ENCODE data around the gene SHC3. TPM values are rescaled to one million over a fixed set of nuclear protein-coding genes. Genes with fewer than 3 reads are reported as not detected.

The SHC3 gene
- total RNA-seq, 4 donors from 2014 or later, result 0.51 to 3.5 (median 2.5) TPM

DNA sequence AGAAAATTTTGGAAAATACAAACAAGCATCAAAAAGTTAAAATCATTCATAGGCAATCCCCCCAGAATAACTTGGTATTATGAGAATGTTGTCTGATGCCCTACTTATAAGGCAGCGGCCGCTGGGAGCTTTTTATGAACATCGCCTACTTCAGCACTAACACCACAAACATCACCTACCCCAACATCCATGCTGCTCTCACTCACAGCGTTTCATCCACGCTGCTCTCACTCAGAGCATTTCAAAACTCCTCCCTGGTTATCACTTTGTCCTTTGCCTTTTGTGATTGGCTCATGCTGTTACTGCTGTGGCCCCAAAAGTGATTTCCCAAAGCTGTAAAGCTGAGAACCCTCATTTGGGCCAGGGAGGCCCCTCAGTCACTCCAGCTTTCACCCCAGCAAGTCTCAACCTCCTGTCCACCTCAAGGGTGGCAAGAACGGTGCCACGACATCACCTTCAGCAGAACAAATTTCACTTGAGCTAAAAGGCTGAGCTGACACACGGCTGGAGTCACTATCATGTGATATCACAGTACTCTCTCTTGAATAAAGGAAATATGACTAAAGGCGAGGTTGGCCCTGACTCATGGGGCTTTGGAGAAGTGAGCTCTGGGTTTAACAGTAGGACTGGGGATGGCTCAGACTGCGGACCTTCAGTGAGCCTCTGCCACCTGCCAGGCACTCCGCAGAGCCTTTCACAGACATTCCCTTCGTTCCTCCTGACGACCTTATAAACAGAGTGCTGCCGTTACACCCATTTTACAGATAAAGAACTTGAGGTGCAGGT lies 25.2 kb downstream of the SHC3 start:
- H3K9me3 ChIP-seq, result no peaks in the 10 kb centered on the region

DNA sequence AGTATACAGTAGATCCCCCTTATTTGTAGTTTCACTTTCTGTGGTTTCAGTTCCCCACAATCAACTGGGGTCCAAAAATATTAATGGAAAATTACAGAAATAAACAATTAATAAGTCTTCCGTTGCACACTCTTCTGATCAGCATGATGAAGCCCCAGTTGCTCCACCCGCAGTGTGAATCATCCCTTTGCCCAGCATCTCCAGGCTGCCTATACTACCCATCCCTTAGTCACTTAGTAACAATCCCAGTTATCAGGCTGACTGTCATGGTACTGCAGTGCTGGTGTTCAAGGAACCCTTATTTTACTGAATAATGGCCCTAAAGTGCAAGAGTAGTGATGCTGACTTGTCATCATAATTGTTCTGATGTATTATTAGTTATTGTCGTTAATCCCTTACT lies 28.9 kb downstream of the SHC3 start:
- Histone ChIP-seq H3K27me3 (no peaks in the 10 kb centered on the region), H3K4me3 (no peak overlapping the region), H3K36me3 (no peaks in the 10 kb centered on the region), H3K9me3 (no peaks in the 10 kb centered on the region), H3K27ac (no peak overlapping the region), H3K4me1 (no peaks in the 10 kb centered on the region)
- TF ChIP-seq, protein P1, sequence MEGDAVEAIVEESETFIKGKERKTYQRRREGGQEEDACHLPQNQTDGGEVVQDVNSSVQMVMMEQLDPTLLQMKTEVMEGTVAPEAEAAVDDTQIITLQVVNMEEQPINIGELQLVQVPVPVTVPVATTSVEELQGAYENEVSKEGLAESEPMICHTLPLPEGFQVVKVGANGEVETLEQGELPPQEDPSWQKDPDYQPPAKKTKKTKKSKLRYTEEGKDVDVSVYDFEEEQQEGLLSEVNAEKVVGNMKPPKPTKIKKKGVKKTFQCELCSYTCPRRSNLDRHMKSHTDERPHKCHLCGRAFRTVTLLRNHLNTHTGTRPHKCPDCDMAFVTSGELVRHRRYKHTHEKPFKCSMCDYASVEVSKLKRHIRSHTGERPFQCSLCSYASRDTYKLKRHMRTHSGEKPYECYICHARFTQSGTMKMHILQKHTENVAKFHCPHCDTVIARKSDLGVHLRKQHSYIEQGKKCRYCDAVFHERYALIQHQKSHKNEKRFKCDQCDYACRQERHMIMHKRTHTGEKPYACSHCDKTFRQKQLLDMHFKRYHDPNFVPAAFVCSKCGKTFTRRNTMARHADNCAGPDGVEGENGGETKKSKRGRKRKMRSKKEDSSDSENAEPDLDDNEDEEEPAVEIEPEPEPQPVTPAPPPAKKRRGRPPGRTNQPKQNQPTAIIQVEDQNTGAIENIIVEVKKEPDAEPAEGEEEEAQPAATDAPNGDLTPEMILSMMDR (IDR thresholded peaks at IDR 0.05), result no peak
- no peak for TF ChIP-seq POLR2A (IDR thresholded peaks at IDR 0.05)
- intact Hi-C loops (cut with DNase I; ENCODE audit: low total_unique reads), result no loop called here
- no peak for DNase-seq

More for the DNA sequence above, 25.2 kb downstream of the SHC3 start:
- Histone ChIP-seq H3K27ac (no peak overlapping the region), H3K36me3 (no peaks in the 10 kb centered on the region), H3K4me3 (no peak overlapping the region), H3K4me1 (no peaks in the 10 kb centered on the region), H3K27me3 (no peaks in the 10 kb centered on the region)
- DNase-seq, result no peak
- intact Hi-C loops (cut with DNase I; ENCODE audit: low total_unique reads), result no loop called here
- TF ChIP-seq, protein P1 (IDR thresholded peaks at IDR 0.05), result no peak
- no peak for TF ChIP-seq POLR2A (IDR thresholded peaks at IDR 0.05)

DNA sequence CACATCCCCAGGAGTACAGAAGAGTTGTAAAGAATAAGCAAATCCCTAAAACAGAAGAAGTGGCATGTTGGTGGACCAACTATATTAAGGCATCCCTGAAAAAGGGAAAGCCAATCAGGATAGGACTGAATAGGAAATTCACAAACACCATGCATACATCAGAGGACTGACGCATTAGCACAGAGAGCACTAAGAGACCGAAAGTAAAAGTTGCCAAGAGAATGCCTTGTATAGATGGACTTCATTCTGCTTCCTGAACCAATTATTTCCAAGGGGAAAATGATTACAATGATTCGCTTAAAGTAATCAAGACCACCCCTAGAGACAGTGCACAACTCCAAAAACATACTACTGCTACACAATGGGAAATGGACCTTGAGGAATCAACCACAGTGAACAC lies 33.5 kb downstream of the SHC3 start:
- Histone ChIP-seq H3K9me3 (no peaks in the 10 kb centered on the region), H3K4me1 (no peaks in the 10 kb centered on the region), H3K27me3 (no peaks in the 10 kb centered on the region), H3K4me3 (no peak overlapping the region), H3K27ac (no peak overlapping the region), H3K36me3 (no peaks in the 10 kb centered on the region)
- no peak for TF ChIP-seq POLR2A (IDR thresholded peaks at IDR 0.05)
- TF ChIP-seq, protein P1 (IDR thresholded peaks at IDR 0.05), result no peak
- intact Hi-C loops (cut with DNase I; ENCODE audit: low total_unique reads), result no loop called here
- no peak for DNase-seq

DNA sequence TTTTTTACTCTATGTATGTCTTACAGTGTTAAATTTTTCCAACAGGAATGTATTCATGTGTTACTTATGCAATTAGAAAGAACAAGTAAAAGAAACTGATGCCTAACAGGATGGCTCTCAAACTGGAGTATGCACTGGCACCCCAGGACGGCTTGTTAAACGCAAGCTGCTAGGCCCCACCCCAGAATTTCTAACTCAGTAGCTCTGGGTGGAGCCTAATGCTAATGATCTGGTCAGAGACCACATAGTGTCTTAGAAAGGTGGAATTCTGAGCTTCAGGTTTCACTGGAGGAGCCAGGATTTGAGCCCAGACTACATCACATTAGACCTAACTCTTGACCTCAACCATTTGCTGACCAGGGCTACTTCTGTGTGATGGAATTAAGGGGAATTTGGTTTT lies 34.4 kb downstream of the SHC3 start:
- no peaks in the 10 kb centered on the region for H3K27me3 ChIP-seq
- no peak overlapping the region for H3K4me3 ChIP-seq
- TF ChIP-seq, protein P1 (IDR thresholded peaks at IDR 0.05), result no peak
- no peak for TF ChIP-seq POLR2A (IDR thresholded peaks at IDR 0.05)
- DNase-seq, result no peak
- no peak overlapping the region for H3K27ac ChIP-seq
- H3K9me3 ChIP-seq, result no peaks in the 10 kb centered on the region
- intact Hi-C loops (cut with DNase I; ENCODE audit: low total_unique reads), result no loop called here
- no peaks in the 10 kb centered on the region for H3K36me3 ChIP-seq
- no peaks in the 10 kb centered on the region for H3K4me1 ChIP-seq

DNA sequence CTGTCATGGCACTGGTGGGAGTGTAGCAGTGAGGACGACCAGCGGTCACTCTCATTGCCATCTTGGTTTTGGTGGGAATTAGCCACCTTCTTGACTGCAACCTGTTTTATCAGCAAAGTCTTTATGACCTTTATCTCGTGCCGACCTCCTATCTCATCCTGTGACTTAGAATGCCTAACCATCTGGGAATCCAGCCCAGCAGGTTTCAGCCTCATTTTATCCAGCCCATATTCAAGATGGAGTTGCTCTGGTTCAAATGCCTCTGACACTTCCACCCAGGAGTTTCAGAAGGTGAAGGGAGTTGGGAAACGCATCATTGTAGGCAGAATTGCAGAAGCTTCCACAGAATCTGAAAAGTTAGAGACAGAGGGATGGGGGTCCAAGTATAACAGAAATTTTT lies 35.4 kb downstream of the SHC3 start:
- H3K4me1 ChIP-seq, result peaks cover 0 to under 1% of the 10 kb centered on the region in 2 donors
- H3K36me3 ChIP-seq, result no peaks in the 10 kb centered on the region
- no peaks in the 10 kb centered on the region for H3K9me3 ChIP-seq
- no peak overlapping the region for H3K4me3 ChIP-seq
- no peak for TF ChIP-seq POLR2A (IDR thresholded peaks at IDR 0.05)
- TF ChIP-seq, protein P1 (IDR thresholded peaks at IDR 0.05), result no peak
- H3K27ac ChIP-seq, result no peak overlapping the region
- DNase-seq, result no peak
- intact Hi-C loops (cut with DNase I; ENCODE audit: low total_unique reads), result no loop called here
- no peaks in the 10 kb centered on the region for H3K27me3 ChIP-seq
